BJ (cell line): ENCODE data around the gene PTP4A1. TPM values are rescaled to one million over a fixed set of nuclear protein-coding genes. Genes with fewer than 3 reads are reported as not detected.

ENCODE experiments used
- CTCF ChIA-PET: fragments of 350-600 bp; formaldehyde crosslinking; extraction: SDS; loops from one replicate; lab custom pipeline; 2021; ENCODE audit warnings: antibody characterized with exemption, inconsistent platforms; lab: Yijun Ruan, JAX
- POLR2A ChIA-PET: fragments of 300-600 bp; sonication (Branson Sonifier 250); formaldehyde crosslinking; extraction: SDS; loops from one replicate; lab custom pipeline; 2021; ENCODE audit warnings: antibody characterized with exemption; lab: Charles Lee
- DNase-seq: peaks from one replicate; pipeline ENCODE4 v3.0.0-alpha.2; 2011; ENCODE audit warnings: low read depth
- H3K27me3 ChIP-seq: 2 replicates; pipeline ENCODE4 v1.6.0; 2011; ENCODE audit warnings: low read length; ENCODE audit not compliant: control insufficient read depth, insufficient read depth
- H3K36me3 ChIP-seq: 2 replicates; pipeline ENCODE4 v1.5.1; 2011; ENCODE audit warnings: low read length; ENCODE audit not compliant: control insufficient read depth, insufficient read depth
- H3K4me3 ChIP-seq: 2 replicates; pipeline ENCODE4 v1.5.1; 2011; ENCODE audit warnings: low read depth, mild to moderate bottlenecking, control low read depth, low read length
- CTCF ChIP-seq: IDR thresholded peaks from 2 replicates; pipeline ENCODE4 v1.5.1; 2011; ENCODE audit warnings: low read depth, mild to moderate bottlenecking, control low read depth, inconsistent platforms, low read length, moderate library complexity; ENCODE audit not compliant: insufficient read depth
- polyA plus RNA-seq: library from polyadenylated mRNA; depleted of rRNA; stranded (reverse); fragments of >200 nt; gene quantifications from 2 replicates; pipeline ENCODE4 v1.2.3, GENCODE V29; 2011

Gene PTP4A1
- polyA plus RNA-seq, 1 experiment, result 4.4 TPM

GRCh38 chr6:63561288-63561687, 11.0 kb upstream of the PTP4A1 start:
- DNase-seq, result no peak
- ChIA-PET CTCF (interaction anchor here (1.1 kb wide), 1 partner anchor 8 kb away, joined by 3 read pairs; no protein-coding TSS in a partner anchor), POLR2A (no interaction called here)
- Histone ChIP-seq H3K36me3 (no peaks in the 10 kb centered on the region), H3K27me3 (peaks cover 3% of the 10 kb centered on the region; the same call in 1 of the 2 replicates), H3K4me3 (no peak overlapping the region)
- TF ChIP-seq CTCF, result no peak

- POLR2A ChIA-PET, result no interaction called here
- Histone ChIP-seq H3K36me3 (no peaks in the 10 kb centered on the region), H3K4me3 (no peak overlapping the region), H3K27me3 (peaks cover 3% of the 10 kb centered on the region; the same call in 1 of the 2 replicates)
- CTCF ChIA-PET, result no interaction called here
- no peak for TF ChIP-seq CTCF
- DNase-seq, result no peak
Measured at GRCh38 chr6:63563235-63563634, 9.0 kb upstream of the PTP4A1 start.

- Histone ChIP-seq H3K36me3 (no peaks in the 10 kb centered on the region), H3K27me3 (peaks cover 7% of the 10 kb centered on the region), H3K4me3 (no peak overlapping the region)
- ChIA-PET CTCF (interaction anchor here (1.0 to 1.7 kb wide), 3 partner anchors 8 to 17 kb away, joined by 3 to 5 read pairs (median 3); no protein-coding TSS in a partner anchor), POLR2A (no interaction called here)
- DNase-seq, result no peak
- TF ChIP-seq CTCF, result no peak
Measured at GRCh38 chr6:63565058-63565726, 7.1 kb upstream of the PTP4A1 start.

GRCh38 chr6:63565727-63566596, 6.3 kb upstream of the PTP4A1 start:
- CTCF ChIA-PET, result interaction anchor here (1.0 to 1.7 kb wide), 3 partner anchors 7 to 17 kb away, joined by 3 to 5 read pairs (median 3); no protein-coding TSS in a partner anchor

More at GRCh38 chr6:63565727-63566596, 6.3 kb upstream of the PTP4A1 start:
- Histone ChIP-seq H3K27me3 (peaks cover 7% of the 10 kb centered on the region), H3K36me3 (no peaks in the 10 kb centered on the region), H3K4me3 (no peak overlapping the region)
- POLR2A ChIA-PET, result no interaction called here
- no peak for TF ChIP-seq CTCF
- no peak for DNase-seq
